Umbilical cord (tissue), 2 donors: ENCODE measurements around the gene XRCC6. TPM values are rescaled to one million over a fixed set of nuclear protein-coding genes. Genes with fewer than 3 reads are reported as not detected.
"Not testable (repeated sequence)": the region's sequence is repeated elsewhere in the genome, so short reads cannot be mapped to it uniquely, and the experiment has no call there.

ENCODE experiments used
- DNase-seq: peaks from one replicate; pipeline ENCODE4 v3.0.0-alpha.2; 2015; ENCODE audit warnings: low spot score
- total RNA-seq: library from RNA; depleted of rRNA; stranded (reverse); fragments of >200 nt; gene quantifications from one replicate; pipeline ENCODE4 v1.2.3, GENCODE V29; 2014; ENCODE audit warnings: low replicate concordance; ENCODE audit not compliant: insufficient read depth

XRCC6 gene
- total RNA-seq, 1 donor from 2014 or later: 123 TPM

GRCh38 chr22:41686890-41687289 is 65.8 kb downstream of the XRCC6 start:
- DNase-seq: not testable (repeated sequence)

- DNase-seq: peak; percentile 43
These were observed 66.8 kb downstream of the XRCC6 start for GRCh38 chr22:41687901-41688364.

GRCh38 chr22:41688365-41689211 is 67.5 kb downstream of the XRCC6 start, which contains the start of gene SNU13:
SNU13 (minus strand) TSS chr22:41688867; CDS start chr22:41688796, 71 bp downstream.
- DNase-seq: peak; percentile 96

GRCh38 chr22:41690476-41690875 is 69.4 kb downstream of the XRCC6 start:
- no peak for DNase-seq

- no peak for DNase-seq
These were observed 74.1 kb downstream of the XRCC6 start for GRCh38 chr22:41695211-41695610.

- no peak for DNase-seq
These were observed 75.6 kb downstream of the XRCC6 start for GRCh38 chr22:41696703-41697102.

- peak; percentile 97 for DNase-seq
These were observed 76.2 kb downstream of the XRCC6 start for GRCh38 chr22:41697126-41697775.

GRCh38 chr22:41699264-41700107 is 78.4 kb downstream of the XRCC6 start, which contains the start of gene MEI1:
MEI1 (plus strand) TSS chr22:41699503; CDS start chr22:41699539, 36 bp downstream.
- DNase-seq: peak; percentile 88

- DNase-seq: no peak
These were observed 78.9 kb downstream of the XRCC6 start for GRCh38 chr22:41700108-41700364.

GRCh38 chr22:41702763-41703162 is 81.7 kb downstream of the XRCC6 start:
- no peak for DNase-seq

GRCh38 chr22:41709341-41709740 is 88.2 kb downstream of the XRCC6 start:
- no peak for DNase-seq

- DNase-seq: no peak
These were observed 91.9 kb downstream of the XRCC6 start for GRCh38 chr22:41713004-41713403.

Other genes with a start within 250 kb of the XRCC6 start
- gene TEF, start 239.4 kb upstream of the XRCC6 start, total RNA-seq: 6.3 TPM
- gene TOB2, start 174.5 kb upstream of the XRCC6 start, total RNA-seq: 12.5 TPM
- 19.5 TPM for gene PHF5A, start 152.6 kb upstream of the XRCC6 start, total RNA-seq
- 19.7 TPM for gene ACO2, start 152.2 kb upstream of the XRCC6 start, total RNA-seq
- gene POLR3H, start 76.8 kb upstream of the XRCC6 start, total RNA-seq: 4.6 TPM
- 1.2 TPM for gene CSDC2, start 60.3 kb upstream of the XRCC6 start, total RNA-seq
- 19.5 TPM for gene PMM1, start 31.5 kb upstream of the XRCC6 start, total RNA-seq
- 14.7 TPM for gene DESI1, start 252 bp upstream of the XRCC6 start, total RNA-seq
- 35.9 TPM for gene SNU13, start 67.6 kb downstream of the XRCC6 start, total RNA-seq
- gene MEI1, start 78.2 kb downstream of the XRCC6 start, total RNA-seq: 7.5 TPM
- 7.5 TPM for gene CCDC134, start 179.4 kb downstream of the XRCC6 start, total RNA-seq
- gene SREBF2, start 211.8 kb downstream of the XRCC6 start, total RNA-seq: 26.0 TPM